GM12892 (cell line): ENCODE measurements around the gene YOD1.

Source experiments
- POLR2A ChIP-seq: IDR thresholded peaks from 2 replicates; pipeline ENCODE4 v1.6.1; 2011; ENCODE audit warnings: low read depth, low read length, control low read depth
- POLR2AphosphoS5 ChIP-seq: IDR thresholded peaks from 2 replicates; pipeline ENCODE4 v1.6.1; 2011; ENCODE audit warnings: low read depth, low read length, control low read depth

DNA sequence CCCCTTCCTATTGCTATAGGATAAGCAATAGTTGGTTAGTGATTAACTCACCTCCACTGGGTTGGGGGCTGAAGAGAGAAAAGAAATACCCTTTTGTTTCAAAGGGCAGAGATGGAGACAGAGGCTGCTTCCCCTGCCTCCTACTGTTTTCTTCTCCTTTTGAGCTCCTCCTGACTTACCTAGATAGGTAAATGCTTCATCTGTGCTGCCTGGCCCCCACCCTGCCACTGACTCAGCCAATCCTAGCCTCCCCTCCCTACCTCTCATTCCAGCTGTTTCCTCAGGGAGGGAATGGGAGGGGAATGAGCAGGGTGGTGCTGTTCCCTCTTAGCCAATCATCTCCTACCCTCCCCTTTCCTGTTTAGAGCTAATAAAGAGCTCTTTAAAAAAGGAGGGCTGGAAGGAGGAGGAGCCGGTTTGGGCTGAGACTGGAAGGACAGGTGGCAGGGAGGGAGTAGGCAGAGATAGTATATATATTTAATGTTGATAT, 18.4 kb downstream of the YOD1 start, which contains the start of gene C1orf116:
- no peak for TF ChIP-seq POLR2A
- TF ChIP-seq POLR2AphosphoS5: no peak
